Endothelial cell of umbilical vein (primary cell): ENCODE data around the gene CRYZL1. TPM values are rescaled to one million over a fixed set of nuclear protein-coding genes. Genes with fewer than 3 reads are reported as not detected.

ENCODE experiments used
- BruUV-seq: library from RNA; stranded (reverse); fragments of 400-500 nt; replicated peaks from 2 replicates; lab custom pipeline; 2021; lab: Mats Ljungman, UMichigan
- CTCF ChIA-PET: fragments of 300-600, 350-600 bp; sonication (Branson Sonifier 250); formaldehyde crosslinking; loops from one replicate; lab custom pipeline; 2021; ENCODE audit warnings: antibody characterized with exemption, inconsistent platforms; lab: Charles Lee
- POLR2A ChIA-PET: fragments of 300-600, 350-600 bp; sonication (Branson Sonifier 250); formaldehyde crosslinking; loops from one replicate; lab custom pipeline; 2021; ENCODE audit warnings: antibody characterized with exemption, inconsistent platforms; lab: Charles Lee
- DNase-seq: peaks from one replicate; pipeline ENCODE4 v3.0.0-alpha.2; 2011; ENCODE audit warnings: low read depth, low spot score
- FAIRE-seq: peaks from 2 replicates; lab custom pipeline; 2011; peaks lifted over from hg19 to GRCh38; lab: Jason Lieb, UNC
- H2AFZ ChIP-seq: 2 replicates; pipeline ENCODE4 v1.6.0; 2012; ENCODE audit warnings: low read depth, low read length, control low read depth, inconsistent platforms
- H3K27ac ChIP-seq: 2 replicates; pipeline ENCODE4 v1.5.1; 2011; ENCODE audit warnings: low read depth, mild to moderate bottlenecking, control low read depth, low read length, moderate library complexity; ENCODE audit not compliant: insufficient read depth
- H3K27me3 ChIP-seq, 2 experiments: 2 replicates each; pipeline versions ENCODE4 v1.6.0 to v1.6.1; 2011; ENCODE audit warnings: low read length in 2 of 2, mixed read lengths in 1 of 2; ENCODE audit not compliant: control insufficient read depth in 2 of 2, insufficient read depth in 2 of 2
- H3K36me3 ChIP-seq, 2 experiments: 2 replicates in 1 of 2; 3 replicates in 1 of 2; pipeline ENCODE4 v1.5.1; 2011; ENCODE audit warnings: low read length in 2 of 2, mild to moderate bottlenecking in 1 of 2, moderate library complexity in 1 of 2; ENCODE audit not compliant: control insufficient read depth in 2 of 2, insufficient read depth in 2 of 2; ENCODE audit errors: extremely low read depth in 1 of 2
- H3K4me1 ChIP-seq: 3 replicates; pipeline ENCODE4 v1.5.1; 2011; ENCODE audit warnings: mild to moderate bottlenecking, low read length; ENCODE audit not compliant: control insufficient read depth, insufficient read depth; ENCODE audit errors: extremely low read depth
- H3K4me2 ChIP-seq: 2 replicates; pipeline ENCODE4 v1.6.1; 2011; ENCODE audit warnings: low read length, control low read depth, mixed read lengths; ENCODE audit not compliant: insufficient read depth
- H3K4me3 ChIP-seq, 3 experiments: fragments of 200-600 bp in 1 of 3; sonication (generic), shearing (Covaris generic) in 1 of 3; replicated peaks in 1 of 3; 2 replicates each; pipeline ENCODE4 v1.5.1; 2011 to 2016; ENCODE audit warnings: control low read depth in 3 of 3, low read length in 3 of 3, mild to moderate bottlenecking in 2 of 3, inconsistent platforms in 1 of 3, low read depth in 1 of 3, moderate library complexity in 1 of 3; ENCODE audit not compliant: insufficient read depth in 1 of 3
- H3K79me2 ChIP-seq: 2 replicates; pipeline ENCODE4 v1.6.0; 2012; ENCODE audit warnings: low read length, inconsistent platforms; ENCODE audit not compliant: control insufficient read depth, insufficient read depth
- H3K9ac ChIP-seq: replicated peaks from 2 replicates; pipeline ENCODE3; 2011; ENCODE audit warnings: low read length, control low read depth; ENCODE audit not compliant: insufficient read depth; ENCODE audit errors: extremely low read depth
- H3K9me1 ChIP-seq: replicated peaks from 3 replicates; pipeline ENCODE4 v1.6.0; 2011; ENCODE audit warnings: mild to moderate bottlenecking, low read length; ENCODE audit not compliant: control insufficient read depth, insufficient read depth; ENCODE audit errors: extremely low read depth
- H3K9me3 ChIP-seq: replicated peaks from 2 replicates; pipeline ENCODE4 v1.5.1; 2012; ENCODE audit warnings: low read length, inconsistent platforms; ENCODE audit not compliant: control insufficient read depth, insufficient read depth
- H4K20me1 ChIP-seq: replicated peaks from 2 replicates; pipeline ENCODE3; 2011; ENCODE audit warnings: mild to moderate bottlenecking, low read length; ENCODE audit not compliant: control insufficient read depth, insufficient read depth; ENCODE audit errors: extremely low read depth
- EZH2 ChIP-seq: IDR thresholded peaks from 2 replicates; pipeline ENCODE4 v1.6.1; 2012; ENCODE audit warnings: borderline replicate concordance, low read depth, mild to moderate bottlenecking, moderate library complexity, low read length, inconsistent platforms; ENCODE audit not compliant: severe bottlenecking
- FOS ChIP-seq: IDR thresholded peaks from 2 replicates; pipeline ENCODE4 v1.6.1; 2011; ENCODE audit warnings: mild to moderate bottlenecking, low read length, moderate library complexity, borderline replicate concordance; ENCODE audit not compliant: insufficient read depth
- GATA2 ChIP-seq: IDR thresholded peaks from 2 replicates; pipeline ENCODE4 v1.7.0; 2011; ENCODE audit warnings: low read depth, mild to moderate bottlenecking, moderate library complexity, mixed read lengths, low read length; ENCODE audit not compliant: insufficient read length, insufficient read depth
- JUN ChIP-seq: IDR thresholded peaks from 2 replicates; pipeline ENCODE4 v1.6.1; 2011; ENCODE audit warnings: borderline replicate concordance, low read depth; ENCODE audit not compliant: insufficient read length, insufficient read depth
- MAX ChIP-seq: IDR thresholded peaks from 2 replicates; pipeline ENCODE4 v1.6.1; 2011; ENCODE audit not compliant: insufficient read depth, insufficient read length
- MYC ChIP-seq: IDR thresholded peaks from one replicate; pipeline ENCODE4 v1.6.1; 2011; ENCODE audit warnings: mild to moderate bottlenecking, low read depth, low read length
- POLR2A ChIP-seq: IDR thresholded peaks from 2 replicates; pipeline ENCODE4 v1.6.1; 2012; ENCODE audit warnings: low read depth, mild to moderate bottlenecking, control low read depth, low read length
- POLR2AphosphoS5 ChIP-seq: IDR thresholded peaks from 2 replicates; pipeline ENCODE4 v1.6.1; 2012; ENCODE audit warnings: low read depth, mild to moderate bottlenecking, control low read depth, low read length, moderate library complexity; ENCODE audit not compliant: insufficient read depth
- dilution Hi-C: fragments of 300-500 bp; cut with MboI; formaldehyde crosslinking; loops from one replicate; pipeline ENCODE4 v1.15.0; 2019; ENCODE audit warnings: low sequenced_read_pairs; ENCODE audit not compliant: extremely low pct_ligation_motif_present
- intact Hi-C: fragments of 100-400 bp; cut with micrococcal nuclease; formaldehyde crosslinking; loops from one replicate; pipeline ENCODE4 v1.10.0; 2022
- polyA plus RNA-seq, 4 experiments: library from polyadenylated mRNA; depleted of rRNA in 3 of 4; stranded (reverse) in 3 of 4; unstranded in 1 of 4; fragments of >200 nt; gene quantifications; 2 replicates each; pipeline versions ENCODE4 v1.2.1 to v1.2.3, GENCODE V29; 2011 to 2012; ENCODE audit warnings: missing spikeins in 1 of 4
- total RNA-seq: library from RNA; stranded (reverse); gene quantifications from 2 replicates; pipeline ENCODE4 v1.2.3, GENCODE V29; 2021

Gene CRYZL1
- total and polyA plus RNA-seq, 2 donors (not counting 3 experiments of a cell fraction or from before 2014, with no cell fraction given), result 26.4 to 42.1 TPM

GRCh38 chr21:33643658-33644311 lies 2.2 kb upstream of the CRYZL1 start:
- peak overlapping the region; percentile 82 for H3K9ac ChIP-seq
- dilution Hi-C loops, result no loop called here
- CTCF ChIA-PET, result interaction anchor here (0.9 to 2.4 kb wide), 4 partner anchors 12 to 251 kb away, joined by 3 to 7 read pairs (median 5); no protein-coding TSS in a partner anchor

More at GRCh38 chr21:33643658-33644311, 2.2 kb upstream of the CRYZL1 start:
- POLR2A ChIA-PET, result no interaction called here
- Histone ChIP-seq H3K27ac (peak overlapping the region; percentile 54), H2AFZ (no peak overlapping the region), H3K9me3 (no peaks in the 10 kb centered on the region), H3K4me2 (peak overlapping the region; percentile 97), H3K4me3 (peak overlapping the region; percentile 54 to 84 (median 76)), H3K4me1 (peaks cover 20% of the 10 kb centered on the region), H3K79me2 (peaks cover 74% of the 10 kb centered on the region), H3K27me3 (no peaks in the 10 kb centered on the region), H3K36me3 (no peaks in the 10 kb centered on the region), H4K20me1 (no peaks in the 10 kb centered on the region), H3K9me1 (no peaks in the 10 kb centered on the region)
- intact Hi-C loops, result loop anchor here (1.0 to 5.0 kb wide), 3 partner anchors 14 to 169 kb away; no protein-coding TSS in a partner anchor
- DNase-seq, result peak; percentile 56
- BruUV-seq, result TSS peak; percentile 32
- peak; percentile 53 for FAIRE-seq
- TF ChIP-seq MAX, result no peak
- TF ChIP-seq POLR2AphosphoS5, result no peak
- no peak for TF ChIP-seq MYC
- TF ChIP-seq JUN, result no peak
- no peak for TF ChIP-seq FOS
- TF ChIP-seq EZH2, result no peak
- TF ChIP-seq GATA2, result no peak
- TF ChIP-seq POLR2A, result no peak
